22Rv1 (cell line): ENCODE results near the gene TAF8.

Experiments used
- ZFX ChIP-seq: fragments of 450-650 bp; IDR thresholded peaks from 2 replicates; pipeline ENCODE4 v1.6.1; 2017; ENCODE audit warnings: antibody characterized with exemption, borderline replicate concordance
- TF ChIP-seq, protein P1 (sequence below): fragments of 450-650 bp; IDR thresholded peaks from 2 replicates; pipeline ENCODE4 v1.5.1; 2017; ENCODE audit warnings: mild to moderate bottlenecking

GRCh38 chr6:42101186-42101657 is 50.9 kb downstream of the TAF8 start:
- TF ChIP-seq, protein P1, sequence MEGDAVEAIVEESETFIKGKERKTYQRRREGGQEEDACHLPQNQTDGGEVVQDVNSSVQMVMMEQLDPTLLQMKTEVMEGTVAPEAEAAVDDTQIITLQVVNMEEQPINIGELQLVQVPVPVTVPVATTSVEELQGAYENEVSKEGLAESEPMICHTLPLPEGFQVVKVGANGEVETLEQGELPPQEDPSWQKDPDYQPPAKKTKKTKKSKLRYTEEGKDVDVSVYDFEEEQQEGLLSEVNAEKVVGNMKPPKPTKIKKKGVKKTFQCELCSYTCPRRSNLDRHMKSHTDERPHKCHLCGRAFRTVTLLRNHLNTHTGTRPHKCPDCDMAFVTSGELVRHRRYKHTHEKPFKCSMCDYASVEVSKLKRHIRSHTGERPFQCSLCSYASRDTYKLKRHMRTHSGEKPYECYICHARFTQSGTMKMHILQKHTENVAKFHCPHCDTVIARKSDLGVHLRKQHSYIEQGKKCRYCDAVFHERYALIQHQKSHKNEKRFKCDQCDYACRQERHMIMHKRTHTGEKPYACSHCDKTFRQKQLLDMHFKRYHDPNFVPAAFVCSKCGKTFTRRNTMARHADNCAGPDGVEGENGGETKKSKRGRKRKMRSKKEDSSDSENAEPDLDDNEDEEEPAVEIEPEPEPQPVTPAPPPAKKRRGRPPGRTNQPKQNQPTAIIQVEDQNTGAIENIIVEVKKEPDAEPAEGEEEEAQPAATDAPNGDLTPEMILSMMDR = no peak
- TF ChIP-seq ZFX = no peak
